ENCODE data around the gene CCDC102A. TPM values are rescaled to one million over a fixed set of nuclear protein-coding genes. Genes with fewer than 3 reads are reported as not detected.

The CCDC102A gene
- total and polyA plus RNA-seq, 2 of the 13 experiments (the other 11 are each of a cell fraction or from before 2014, with no cell fraction given) = 2.1 to 2.8 TPM

DNA sequence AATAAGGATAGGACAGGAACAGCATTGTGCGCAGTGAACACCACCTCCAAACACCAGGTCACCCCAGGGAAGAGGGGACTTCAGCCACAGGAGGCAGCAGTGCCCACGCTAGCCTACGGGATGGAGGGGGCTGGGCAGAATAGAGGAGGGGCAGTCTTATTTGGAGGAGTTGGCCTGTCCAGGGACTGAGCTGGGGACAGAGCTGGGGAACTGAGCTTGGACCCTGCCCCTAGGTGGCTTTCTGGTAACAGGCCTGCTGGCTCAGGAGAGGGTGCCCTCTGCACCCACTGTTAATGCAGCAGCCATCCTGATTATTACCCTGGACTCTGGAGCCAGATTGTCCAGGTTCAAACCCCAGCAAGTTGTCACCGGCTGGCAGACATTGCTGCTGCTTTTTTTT is 9.3 kb downstream of the CCDC102A start (continued):
- TF ChIP-seq, protein P1, sequence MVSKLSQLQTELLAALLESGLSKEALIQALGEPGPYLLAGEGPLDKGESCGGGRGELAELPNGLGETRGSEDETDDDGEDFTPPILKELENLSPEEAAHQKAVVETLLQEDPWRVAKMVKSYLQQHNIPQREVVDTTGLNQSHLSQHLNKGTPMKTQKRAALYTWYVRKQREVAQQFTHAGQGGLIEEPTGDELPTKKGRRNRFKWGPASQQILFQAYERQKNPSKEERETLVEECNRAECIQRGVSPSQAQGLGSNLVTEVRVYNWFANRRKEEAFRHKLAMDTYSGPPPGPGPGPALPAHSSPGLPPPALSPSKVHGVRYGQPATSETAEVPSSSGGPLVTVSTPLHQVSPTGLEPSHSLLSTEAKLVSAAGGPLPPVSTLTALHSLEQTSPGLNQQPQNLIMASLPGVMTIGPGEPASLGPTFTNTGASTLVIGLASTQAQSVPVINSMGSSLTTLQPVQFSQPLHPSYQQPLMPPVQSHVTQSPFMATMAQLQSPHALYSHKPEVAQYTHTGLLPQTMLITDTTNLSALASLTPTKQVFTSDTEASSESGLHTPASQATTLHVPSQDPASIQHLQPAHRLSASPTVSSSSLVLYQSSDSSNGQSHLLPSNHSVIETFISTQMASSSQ (IDR thresholded peaks at IDR 0.05; ENCODE audit: low read depth) = no peak
- TF ChIP-seq, protein P1 (CRISPR knock-in tag; IDR thresholded peaks at IDR 0.05; ENCODE audit: borderline replicate concordance) = no peak
- no peak for TF ChIP-seq ZNF747 (CRISPR knock-in tag; IDR thresholded peaks at IDR 0.05; ENCODE audit: borderline replicate concordance)
- TF ChIP-seq NR2F6 (IDR thresholded peaks at IDR 0.05) = no peak
- no peak for TF ChIP-seq NR2F6 (CRISPR knock-in tag; IDR thresholded peaks at IDR 0.05)
- TF ChIP-seq, protein P2, sequence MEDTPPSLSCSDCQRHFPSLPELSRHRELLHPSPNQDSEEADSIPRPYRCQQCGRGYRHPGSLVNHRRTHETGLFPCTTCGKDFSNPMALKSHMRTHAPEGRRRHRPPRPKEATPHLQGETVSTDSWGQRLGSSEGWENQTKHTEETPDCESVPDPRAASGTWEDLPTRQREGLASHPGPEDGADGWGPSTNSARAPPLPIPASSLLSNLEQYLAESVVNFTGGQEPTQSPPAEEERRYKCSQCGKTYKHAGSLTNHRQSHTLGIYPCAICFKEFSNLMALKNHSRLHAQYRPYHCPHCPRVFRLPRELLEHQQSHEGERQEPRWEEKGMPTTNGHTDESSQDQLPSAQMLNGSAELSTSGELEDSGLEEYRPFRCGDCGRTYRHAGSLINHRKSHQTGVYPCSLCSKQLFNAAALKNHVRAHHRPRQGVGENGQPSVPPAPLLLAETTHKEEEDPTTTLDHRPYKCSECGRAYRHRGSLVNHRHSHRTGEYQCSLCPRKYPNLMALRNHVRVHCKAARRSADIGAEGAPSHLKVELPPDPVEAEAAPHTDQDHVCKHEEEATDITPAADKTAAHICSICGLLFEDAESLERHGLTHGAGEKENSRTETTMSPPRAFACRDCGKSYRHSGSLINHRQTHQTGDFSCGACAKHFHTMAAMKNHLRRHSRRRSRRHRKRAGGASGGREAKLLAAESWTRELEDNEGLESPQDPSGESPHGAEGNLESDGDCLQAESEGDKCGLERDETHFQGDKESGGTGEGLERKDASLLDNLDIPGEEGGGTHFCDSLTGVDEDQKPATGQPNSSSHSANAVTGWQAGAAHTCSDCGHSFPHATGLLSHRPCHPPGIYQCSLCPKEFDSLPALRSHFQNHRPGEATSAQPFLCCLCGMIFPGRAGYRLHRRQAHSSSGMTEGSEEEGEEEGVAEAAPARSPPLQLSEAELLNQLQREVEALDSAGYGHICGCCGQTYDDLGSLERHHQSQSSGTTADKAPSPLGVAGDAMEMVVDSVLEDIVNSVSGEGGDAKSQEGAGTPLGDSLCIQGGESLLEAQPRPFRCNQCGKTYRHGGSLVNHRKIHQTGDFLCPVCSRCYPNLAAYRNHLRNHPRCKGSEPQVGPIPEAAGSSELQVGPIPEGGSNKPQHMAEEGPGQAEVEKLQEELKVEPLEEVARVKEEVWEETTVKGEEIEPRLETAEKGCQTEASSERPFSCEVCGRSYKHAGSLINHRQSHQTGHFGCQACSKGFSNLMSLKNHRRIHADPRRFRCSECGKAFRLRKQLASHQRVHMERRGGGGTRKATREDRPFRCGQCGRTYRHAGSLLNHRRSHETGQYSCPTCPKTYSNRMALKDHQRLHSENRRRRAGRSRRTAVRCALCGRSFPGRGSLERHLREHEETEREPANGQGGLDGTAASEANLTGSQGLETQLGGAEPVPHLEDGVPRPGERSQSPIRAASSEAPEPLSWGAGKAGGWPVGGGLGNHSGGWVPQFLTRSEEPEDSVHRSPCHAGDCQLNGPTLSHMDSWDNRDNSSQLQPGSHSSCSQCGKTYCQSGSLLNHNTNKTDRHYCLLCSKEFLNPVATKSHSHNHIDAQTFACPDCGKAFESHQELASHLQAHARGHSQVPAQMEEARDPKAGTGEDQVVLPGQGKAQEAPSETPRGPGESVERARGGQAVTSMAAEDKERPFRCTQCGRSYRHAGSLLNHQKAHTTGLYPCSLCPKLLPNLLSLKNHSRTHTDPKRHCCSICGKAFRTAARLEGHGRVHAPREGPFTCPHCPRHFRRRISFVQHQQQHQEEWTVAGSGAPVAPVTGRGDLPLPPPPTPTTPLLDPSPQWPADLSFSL (CRISPR knock-in tag; IDR thresholded peaks at IDR 0.05) = no peak
- TF ChIP-seq ZFP36L2 (CRISPR knock-in tag; IDR thresholded peaks at IDR 0.05) = no peak
- TF ChIP-seq SOX13 (IDR thresholded peaks at IDR 0.05) = no peak
- no peak for TF ChIP-seq SOX13 (CRISPR knock-in tag; conservative IDR thresholded peaks at IDR 0.05 in 1 of 2, IDR thresholded peaks at IDR 0.05 in 1 of 2)
- TF ChIP-seq ZNF589 (CRISPR knock-in tag; conservative IDR thresholded peaks at IDR 0.05) = no peak
- TF ChIP-seq SETDB1 (CRISPR knock-in tag; IDR thresholded peaks at IDR 0.05; ENCODE audit: borderline replicate concordance) = no peak
- TF ChIP-seq, protein P3, sequence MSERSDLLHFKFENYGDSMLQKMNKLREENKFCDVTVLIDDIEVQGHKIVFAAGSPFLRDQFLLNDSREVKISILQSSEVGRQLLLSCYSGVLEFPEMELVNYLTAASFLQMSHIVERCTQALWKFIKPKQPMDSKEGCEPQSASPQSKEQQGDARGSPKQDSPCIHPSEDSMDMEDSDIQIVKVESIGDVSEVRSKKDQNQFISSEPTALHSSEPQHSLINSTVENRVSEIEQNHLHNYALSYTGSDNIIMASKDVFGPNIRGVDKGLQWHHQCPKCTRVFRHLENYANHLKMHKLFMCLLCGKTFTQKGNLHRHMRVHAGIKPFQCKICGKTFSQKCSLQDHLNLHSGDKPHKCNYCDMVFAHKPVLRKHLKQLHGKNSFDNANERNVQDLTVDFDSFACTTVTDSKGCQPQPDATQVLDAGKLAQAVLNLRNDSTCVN (CRISPR knock-in tag; IDR thresholded peaks at IDR 0.05; ENCODE audit: borderline replicate concordance) = no peak
- TF ChIP-seq SP5 (CRISPR knock-in tag; IDR thresholded peaks at IDR 0.05; ENCODE audit: borderline replicate concordance, low read depth) = no peak
- TF ChIP-seq, protein P4, sequence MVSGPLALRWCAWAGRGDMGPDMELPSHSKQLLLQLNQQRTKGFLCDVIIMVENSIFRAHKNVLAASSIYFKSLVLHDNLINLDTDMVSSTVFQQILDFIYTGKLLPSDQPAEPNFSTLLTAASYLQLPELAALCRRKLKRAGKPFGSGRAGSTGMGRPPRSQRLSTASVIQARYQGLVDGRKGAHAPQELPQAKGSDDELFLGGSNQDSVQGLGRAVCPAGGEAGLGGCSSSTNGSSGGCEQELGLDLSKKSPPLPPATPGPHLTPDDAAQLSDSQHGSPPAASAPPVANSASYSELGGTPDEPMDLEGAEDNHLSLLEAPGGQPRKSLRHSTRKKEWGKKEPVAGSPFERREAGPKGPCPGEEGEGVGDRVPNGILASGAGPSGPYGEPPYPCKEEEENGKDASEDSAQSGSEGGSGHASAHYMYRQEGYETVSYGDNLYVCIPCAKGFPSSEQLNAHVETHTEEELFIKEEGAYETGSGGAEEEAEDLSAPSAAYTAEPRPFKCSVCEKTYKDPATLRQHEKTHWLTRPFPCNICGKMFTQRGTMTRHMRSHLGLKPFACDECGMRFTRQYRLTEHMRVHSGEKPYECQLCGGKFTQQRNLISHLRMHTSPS (CRISPR knock-in tag; IDR thresholded peaks at IDR 0.05; ENCODE audit: low read depth) = peak; percentile 63; the same call in 1 of the 2 replicates
- TF ChIP-seq, protein P5, sequence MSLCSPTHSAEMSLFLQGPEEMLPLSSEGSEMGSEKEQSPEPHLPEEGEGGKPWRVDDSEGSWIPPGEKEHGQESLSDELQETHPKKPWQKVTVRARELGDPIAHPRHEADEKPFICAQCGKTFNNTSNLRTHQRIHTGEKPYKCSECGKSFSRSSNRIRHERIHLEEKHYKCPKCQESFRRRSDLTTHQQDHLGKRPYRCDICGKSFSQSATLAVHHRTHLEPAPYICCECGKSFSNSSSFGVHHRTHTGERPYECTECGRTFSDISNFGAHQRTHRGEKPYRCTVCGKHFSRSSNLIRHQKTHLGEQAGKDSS (CRISPR knock-in tag; IDR thresholded peaks at IDR 0.05; ENCODE audit: borderline replicate concordance, low read depth) = no peak
- TF ChIP-seq ZNF510 (CRISPR knock-in tag; IDR thresholded peaks at IDR 0.05; ENCODE audit: low read depth) = no peak

Data from HepG2 (cell line).